Stimulated activated CD8-positive, alpha-beta memory T cell treated with anti-CD3 and anti-CD28 coated beads, Interleukin-15, amount 100 ng/mL, for 4 hours (primary cell): ENCODE measurements around the gene MYO19.
"Not testable (repeated sequence)": the region's sequence is repeated elsewhere in the genome, so short reads cannot be mapped to it uniquely, and the experiment has no call there.

Experiments used
- DNase-seq, 2 donors: peaks; one replicate each; pipeline ENCODE4 v3.0.0-alpha.2; 2020; ENCODE audit warnings: low read depth in 2 of 2

MYO19 gene

GRCh38 chr17:36533935-36534839 is 481 bp downstream of the MYO19 start:
- DNase-seq, result peak in 1 of 2 donors; percentile 27

GRCh38 chr17:36532435-36532975 is 2.2 kb downstream of the MYO19 start:
- no peak for DNase-seq

- no peak for DNase-seq
Observed at GRCh38 chr17:36529121-36529520, 5.5 kb downstream of the MYO19 start.

GRCh38 chr17:36527621-36528250 is 6.9 kb downstream of the MYO19 start:
- DNase-seq, result no peak

GRCh38 chr17:36525888-36526287 is 8.8 kb downstream of the MYO19 start:
- no peak for DNase-seq

GRCh38 chr17:36525113-36525512 is 9.6 kb downstream of the MYO19 start:
- no peak for DNase-seq

GRCh38 chr17:36524428-36524876 is 10.2 kb downstream of the MYO19 start:
- DNase-seq, result no peak

- DNase-seq, result no peak
Observed at GRCh38 chr17:36523113-36523512, 11.6 kb downstream of the MYO19 start.

GRCh38 chr17:36515837-36516236 is 18.8 kb downstream of the MYO19 start:
- no peak for DNase-seq

- DNase-seq, result no peak
Observed at GRCh38 chr17:36514856-36515255, 19.8 kb downstream of the MYO19 start.

GRCh38 chr17:36512641-36513040 is 22.0 kb downstream of the MYO19 start:
- no peak for DNase-seq

- DNase-seq, result no peak
Observed at GRCh38 chr17:36511216-36511615, 23.5 kb downstream of the MYO19 start.

- DNase-seq, result no peak
Observed at GRCh38 chr17:36510636-36511035, 24.0 kb downstream of the MYO19 start.

GRCh38 chr17:36509272-36509985 is 25.2 kb downstream of the MYO19 start:
- DNase-seq, result no peak

GRCh38 chr17:36508439-36508838 is 26.2 kb downstream of the MYO19 start:
- DNase-seq, result not testable (repeated sequence)

- no peak for DNase-seq
Observed at GRCh38 chr17:36507266-36507665, 27.4 kb downstream of the MYO19 start.

- DNase-seq, result no peak
Observed at GRCh38 chr17:36506831-36507230, 27.8 kb downstream of the MYO19 start.

GRCh38 chr17:36506249-36506826 is 28.3 kb downstream of the MYO19 start:
- no peak for DNase-seq

GRCh38 chr17:36505171-36505570 is 29.5 kb downstream of the MYO19 start:
- no peak for DNase-seq

GRCh38 chr17:36504156-36504545 is 30.5 kb downstream of the MYO19 start:
- DNase-seq, result no peak

- no peak for DNase-seq
Observed at GRCh38 chr17:36503456-36504155, 31.1 kb downstream of the MYO19 start.
